PC-9 (cell line): Measurements from ENCODE around the gene RASGEF1B.

Experiments used
- EZH2 ChIP-seq: fragments of 200-600 bp; sonication (generic); IDR thresholded peaks from 2 replicates; pipeline ENCODE4 v1.8.0; 2017; ENCODE audit warnings: antibody characterized with exemption, low read depth
- TF ChIP-seq, protein P1 (sequence below): fragments of 200-600 bp; sonication (generic); conservative IDR thresholded peaks from 2 replicates; pipeline ENCODE4 v1.6.1; 2017; ENCODE audit warnings: mixed run types, antibody characterized with exemption, mild to moderate bottlenecking, moderate library complexity

GRCh38 chr4:81486502-81486901 is 14.8 kb upstream of the RASGEF1B start:
- TF ChIP-seq, protein P1, sequence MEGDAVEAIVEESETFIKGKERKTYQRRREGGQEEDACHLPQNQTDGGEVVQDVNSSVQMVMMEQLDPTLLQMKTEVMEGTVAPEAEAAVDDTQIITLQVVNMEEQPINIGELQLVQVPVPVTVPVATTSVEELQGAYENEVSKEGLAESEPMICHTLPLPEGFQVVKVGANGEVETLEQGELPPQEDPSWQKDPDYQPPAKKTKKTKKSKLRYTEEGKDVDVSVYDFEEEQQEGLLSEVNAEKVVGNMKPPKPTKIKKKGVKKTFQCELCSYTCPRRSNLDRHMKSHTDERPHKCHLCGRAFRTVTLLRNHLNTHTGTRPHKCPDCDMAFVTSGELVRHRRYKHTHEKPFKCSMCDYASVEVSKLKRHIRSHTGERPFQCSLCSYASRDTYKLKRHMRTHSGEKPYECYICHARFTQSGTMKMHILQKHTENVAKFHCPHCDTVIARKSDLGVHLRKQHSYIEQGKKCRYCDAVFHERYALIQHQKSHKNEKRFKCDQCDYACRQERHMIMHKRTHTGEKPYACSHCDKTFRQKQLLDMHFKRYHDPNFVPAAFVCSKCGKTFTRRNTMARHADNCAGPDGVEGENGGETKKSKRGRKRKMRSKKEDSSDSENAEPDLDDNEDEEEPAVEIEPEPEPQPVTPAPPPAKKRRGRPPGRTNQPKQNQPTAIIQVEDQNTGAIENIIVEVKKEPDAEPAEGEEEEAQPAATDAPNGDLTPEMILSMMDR = no peak
- no peak for TF ChIP-seq EZH2
